Astrocyte of the spinal cord (primary cell): Measurements from ENCODE around the gene CNOT3.

Source experiments
- DNase-seq: peaks from one replicate; pipeline ENCODE4 v3.0.0; 2011; ENCODE audit warnings: low read depth, low spot score
- H3K4me3 ChIP-seq: 2 replicates; pipeline ENCODE4 v1.5.1; 2011; ENCODE audit warnings: low read depth, mild to moderate bottlenecking, low read length, moderate library complexity
- in situ Hi-C: cut with HindIII; loops from 2 replicates; pipeline ENCODE4 v1.10.0; 2017; ENCODE audit warnings: low sequenced_read_pairs
- TF ChIP-seq, protein P1 (sequence below): IDR thresholded peaks from 2 replicates; pipeline ENCODE4 v1.5.1; 2012; ENCODE audit warnings: low read depth, mild to moderate bottlenecking, low read length, inconsistent platforms

CNOT3 gene

DNA sequence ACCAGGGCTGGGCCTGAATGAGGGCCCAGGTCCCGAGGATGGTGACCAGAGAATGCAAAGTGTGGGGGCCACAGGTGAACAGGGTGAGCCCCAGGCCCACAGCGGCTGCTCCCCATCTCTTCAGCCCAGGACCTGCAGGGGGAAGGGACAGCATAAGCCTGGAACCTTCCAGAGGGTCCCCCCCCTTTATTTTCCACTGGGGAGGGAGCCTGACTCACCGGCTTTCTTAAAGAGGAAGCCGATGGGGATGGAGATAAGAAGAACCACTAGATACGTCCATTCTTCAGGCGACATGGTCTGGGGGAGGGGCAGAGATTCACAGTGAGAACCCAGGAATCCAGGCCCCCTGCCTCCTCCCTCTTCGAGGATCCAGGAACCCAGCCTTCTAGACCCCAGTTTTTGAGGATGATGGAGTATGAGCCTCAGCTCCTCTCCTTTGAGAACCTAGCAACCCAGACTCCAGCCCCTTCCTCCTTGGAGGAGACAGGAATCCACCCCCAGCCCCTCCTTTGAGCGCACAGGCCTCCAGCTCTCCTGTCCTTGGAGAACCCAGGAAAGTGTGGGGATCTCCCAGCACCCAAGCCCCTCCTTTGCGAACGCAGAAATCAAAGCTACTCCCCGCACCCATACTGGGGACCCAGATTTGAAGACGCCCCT lies 50.8 kb downstream of the CNOT3 start:
- in situ Hi-C loops = no loop called here
- TF ChIP-seq, protein P1, sequence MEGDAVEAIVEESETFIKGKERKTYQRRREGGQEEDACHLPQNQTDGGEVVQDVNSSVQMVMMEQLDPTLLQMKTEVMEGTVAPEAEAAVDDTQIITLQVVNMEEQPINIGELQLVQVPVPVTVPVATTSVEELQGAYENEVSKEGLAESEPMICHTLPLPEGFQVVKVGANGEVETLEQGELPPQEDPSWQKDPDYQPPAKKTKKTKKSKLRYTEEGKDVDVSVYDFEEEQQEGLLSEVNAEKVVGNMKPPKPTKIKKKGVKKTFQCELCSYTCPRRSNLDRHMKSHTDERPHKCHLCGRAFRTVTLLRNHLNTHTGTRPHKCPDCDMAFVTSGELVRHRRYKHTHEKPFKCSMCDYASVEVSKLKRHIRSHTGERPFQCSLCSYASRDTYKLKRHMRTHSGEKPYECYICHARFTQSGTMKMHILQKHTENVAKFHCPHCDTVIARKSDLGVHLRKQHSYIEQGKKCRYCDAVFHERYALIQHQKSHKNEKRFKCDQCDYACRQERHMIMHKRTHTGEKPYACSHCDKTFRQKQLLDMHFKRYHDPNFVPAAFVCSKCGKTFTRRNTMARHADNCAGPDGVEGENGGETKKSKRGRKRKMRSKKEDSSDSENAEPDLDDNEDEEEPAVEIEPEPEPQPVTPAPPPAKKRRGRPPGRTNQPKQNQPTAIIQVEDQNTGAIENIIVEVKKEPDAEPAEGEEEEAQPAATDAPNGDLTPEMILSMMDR = no peak
- peak overlapping the region; percentile 84 for H3K4me3 ChIP-seq
- DNase-seq = peak; percentile 55

GRCh38 chr19:54189145-54189734 lies 51.7 kb downstream of the CNOT3 start, which contains the start of gene MBOAT7:
MBOAT7 (minus strand) TSS chr19:54189580; CDS start chr19:54188508, 1,072 bp downstream.
- TF ChIP-seq, protein P1 = peak; percentile 11
- in situ Hi-C loops = no loop called here
- DNase-seq = no peak
- H3K4me3 ChIP-seq = peak within 1 kb of the TSS; percentile 84

DNA sequence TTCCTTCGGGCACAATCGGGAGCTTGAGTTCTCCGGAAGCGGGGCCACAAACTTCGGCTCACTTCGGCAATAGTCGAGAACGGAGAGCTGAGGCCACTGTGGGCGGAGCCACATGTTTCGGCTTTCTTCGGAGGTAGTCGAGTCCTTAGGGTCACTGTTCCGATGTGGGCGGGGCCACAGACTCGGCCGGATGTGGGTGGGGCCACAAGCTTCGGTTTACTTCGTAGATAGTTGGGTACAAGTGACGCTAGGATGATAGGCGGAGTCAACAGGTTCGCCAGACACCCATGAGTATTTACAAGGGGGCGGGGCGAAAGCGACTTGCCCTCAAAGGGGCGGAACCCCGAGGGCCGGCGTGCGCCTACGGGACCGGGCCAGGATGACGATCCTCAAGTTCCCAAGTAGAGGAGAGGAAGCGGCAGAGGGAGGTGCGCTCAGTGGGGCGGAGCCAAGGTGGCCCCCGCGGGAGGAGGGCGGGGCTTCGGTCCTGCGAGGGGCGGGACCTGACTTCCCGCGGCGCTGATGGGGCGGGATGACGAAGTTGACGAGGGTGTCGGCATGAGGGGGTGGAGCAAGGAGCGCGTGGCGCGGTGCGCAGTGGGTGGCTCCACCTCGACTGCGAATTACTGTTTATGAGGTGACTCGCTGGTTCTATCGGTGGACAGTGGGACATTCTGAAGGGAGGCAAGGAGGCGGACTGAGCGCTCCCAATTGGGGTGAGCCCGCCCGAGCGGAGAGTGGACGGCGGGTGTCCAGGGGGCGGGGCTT lies 52.4 kb downstream of the CNOT3 start:
- peak; percentile 100 for DNase-seq
- TF ChIP-seq, protein P1 = no peak
- in situ Hi-C loops = no loop called here
- peak overlapping the region; percentile 84 for H3K4me3 ChIP-seq

DNA sequence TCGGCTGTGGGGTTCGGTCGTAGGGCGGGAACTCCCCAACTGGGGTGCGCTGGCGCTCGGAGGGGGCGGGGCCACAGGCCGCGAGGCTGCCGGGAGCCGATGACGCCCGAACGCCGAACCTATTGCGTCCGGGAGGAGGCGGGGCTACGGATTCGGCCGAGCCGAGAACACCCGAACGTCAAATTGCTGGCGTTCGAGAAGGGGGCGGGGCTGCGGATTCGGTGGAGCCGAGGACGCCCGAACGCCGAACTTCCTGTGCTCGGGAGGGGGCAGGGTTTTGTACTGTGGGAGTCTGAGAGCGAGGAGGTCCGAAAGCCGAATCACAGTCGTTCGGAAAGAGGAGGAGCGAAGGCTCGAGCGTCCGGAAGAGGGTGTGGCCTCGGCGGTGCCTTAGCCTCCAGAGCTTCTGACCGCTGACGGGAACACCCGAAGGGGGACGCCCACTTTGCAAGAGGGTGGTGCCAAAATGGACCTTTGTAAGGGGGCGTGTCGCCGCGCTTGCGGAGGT lies 53.0 kb downstream of the CNOT3 start:
- in situ Hi-C loops = no loop called here
- H3K4me3 ChIP-seq = peak overlapping the region; percentile 80
- TF ChIP-seq, protein P1 = no peak
- peak; percentile 100 for DNase-seq

GRCh38 chr19:54191011-54191810 lies 53.6 kb downstream of the CNOT3 start, which contains the start of gene TSEN34:
TSEN34 (plus strand) TSS chr19:54191308; CDS start chr19:54191365, 57 bp downstream.
- peak; percentile 52 for DNase-seq
- in situ Hi-C loops = no loop called here

More at GRCh38 chr19:54191011-54191810, 53.6 kb downstream of the CNOT3 start, which contains the start of gene TSEN34:
- H3K4me3 ChIP-seq = peak within 1 kb of the TSS; percentile 80
- TF ChIP-seq, protein P1 = no peak
